H1 (cell line): ENCODE measurements around the gene RBMS1. TPM values are rescaled to one million over a fixed set of nuclear protein-coding genes. Genes with fewer than 3 reads are reported as not detected.

Experiments
- ATF2 ChIP-seq: IDR thresholded peaks from 2 replicates; pipeline ENCODE4 v1.6.1; 2012; ENCODE audit warnings: low read length, inconsistent platforms
- GABPA ChIP-seq: IDR thresholded peaks from 2 replicates; pipeline ENCODE4 v1.6.1; 2011; ENCODE audit warnings: mild to moderate bottlenecking, low read length, moderate library complexity, borderline replicate concordance; ENCODE audit not compliant: insufficient read depth
- KDM1A ChIP-seq: fragments of 200-600, 300-600 bp; sonication (generic); IDR thresholded peaks from 2 replicates; pipeline ENCODE4 v1.7.1; 2016; ENCODE audit warnings: mild to moderate bottlenecking, low read length, borderline replicate concordance
- KDM4A ChIP-seq: IDR thresholded peaks from one replicate; pipeline ENCODE4 v1.7.1; 2012; ENCODE audit warnings: low read depth, mild to moderate bottlenecking, moderate library complexity, low read length, inconsistent platforms; ENCODE audit not compliant: severe bottlenecking
- MAFK ChIP-seq: IDR thresholded peaks from 2 replicates; pipeline ENCODE4 v1.6.1; 2012; ENCODE audit warnings: low read depth, mild to moderate bottlenecking, improper control_type of control experiment, low read length
- MAX ChIP-seq: IDR thresholded peaks from 2 replicates; pipeline ENCODE4 v1.6.1; 2012; ENCODE audit warnings: inconsistent platforms
- PHF8 ChIP-seq: fragments of 200-600 bp; sonication (generic); conservative IDR thresholded peaks from 2 replicates; pipeline ENCODE4 v1.7.1; 2012; ENCODE audit warnings: low read depth, mild to moderate bottlenecking, inconsistent platforms, low read length, moderate library complexity
- POLR2AphosphoS5 ChIP-seq: IDR thresholded peaks from 2 replicates; pipeline ENCODE4 v1.6.1; 2011; ENCODE audit warnings: low read depth, low read length
- RAD21 ChIP-seq, 2 experiments: IDR thresholded peaks in 1 of 2; conservative IDR thresholded peaks in 1 of 2; 2 replicates each; pipeline ENCODE4 v1.6.1; 2011; ENCODE audit warnings: low read depth in 2 of 2, low read length in 2 of 2, improper control_type of control experiment in 1 of 2, inconsistent platforms in 1 of 2, mild to moderate bottlenecking in 1 of 2, moderate library complexity in 1 of 2
- RBBP5 ChIP-seq: IDR thresholded peaks from 2 replicates; pipeline ENCODE4 v1.7.1; 2012; ENCODE audit warnings: low read depth, mild to moderate bottlenecking, inconsistent platforms, low read length, moderate library complexity, borderline replicate concordance
- RFX5 ChIP-seq: IDR thresholded peaks from 2 replicates; pipeline ENCODE4 v1.6.1; 2011; ENCODE audit warnings: low read depth, low read length, improper control_type of control experiment, borderline replicate concordance
- SP4 ChIP-seq: IDR thresholded peaks from 2 replicates; pipeline ENCODE4 v1.6.1; 2012; ENCODE audit warnings: low read length, inconsistent platforms
- SRF ChIP-seq: IDR thresholded peaks from 2 replicates; pipeline ENCODE4 v1.6.1; 2011; ENCODE audit warnings: mild to moderate bottlenecking, low read depth, low read length, moderate library complexity
- TAF1 ChIP-seq: IDR thresholded peaks from 2 replicates; pipeline ENCODE4 v1.6.1; 2011; ENCODE audit warnings: mild to moderate bottlenecking, low read depth, low read length
- TBP ChIP-seq: IDR thresholded peaks from 2 replicates; pipeline ENCODE4 v1.6.1; 2011; ENCODE audit warnings: low read depth, low read length, improper control_type of control experiment
- polyA plus RNA-seq, 7 experiments: library from polyadenylated mRNA; depleted of rRNA in 3 of 7; stranded (reverse) in 5 of 7; unstranded in 2 of 7; fragments of >200 nt in 5 of 7; fragments of 200-250 nt in 2 of 7; gene quantifications; 1 replicate in 5 of 7; 2 replicates in 1 of 7; 4 replicates in 1 of 7; pipeline versions ENCODE4 v1.2.1 to v1.2.3, GENCODE V29; 2011 to 2013; ENCODE audit warnings: missing spikeins in 2 of 7, mixed read lengths in 2 of 7
- total RNA-seq: library from RNA; stranded (reverse); fragmentation: NEBNext Ultra II Directional; extraction: Animal tissue kit (Norgen Biotek cat#: 25700); gene quantifications from 2 replicates; pipeline ENCODE4 v1.2.1, GENCODE V29; 2021
- TF ChIP-seq, protein P1 (sequence below): IDR thresholded peaks from 2 replicates; pipeline ENCODE4 v1.6.1; 2011; ENCODE audit warnings: low read depth, mild to moderate bottlenecking, low read length; ENCODE audit not compliant: insufficient read depth

The RBMS1 gene
- total and polyA plus RNA-seq, 2 of the 8 experiments (the other 6 are each of a cell fraction or from before 2014, with no cell fraction given) = 53.7 to 60.0 TPM

DNA sequence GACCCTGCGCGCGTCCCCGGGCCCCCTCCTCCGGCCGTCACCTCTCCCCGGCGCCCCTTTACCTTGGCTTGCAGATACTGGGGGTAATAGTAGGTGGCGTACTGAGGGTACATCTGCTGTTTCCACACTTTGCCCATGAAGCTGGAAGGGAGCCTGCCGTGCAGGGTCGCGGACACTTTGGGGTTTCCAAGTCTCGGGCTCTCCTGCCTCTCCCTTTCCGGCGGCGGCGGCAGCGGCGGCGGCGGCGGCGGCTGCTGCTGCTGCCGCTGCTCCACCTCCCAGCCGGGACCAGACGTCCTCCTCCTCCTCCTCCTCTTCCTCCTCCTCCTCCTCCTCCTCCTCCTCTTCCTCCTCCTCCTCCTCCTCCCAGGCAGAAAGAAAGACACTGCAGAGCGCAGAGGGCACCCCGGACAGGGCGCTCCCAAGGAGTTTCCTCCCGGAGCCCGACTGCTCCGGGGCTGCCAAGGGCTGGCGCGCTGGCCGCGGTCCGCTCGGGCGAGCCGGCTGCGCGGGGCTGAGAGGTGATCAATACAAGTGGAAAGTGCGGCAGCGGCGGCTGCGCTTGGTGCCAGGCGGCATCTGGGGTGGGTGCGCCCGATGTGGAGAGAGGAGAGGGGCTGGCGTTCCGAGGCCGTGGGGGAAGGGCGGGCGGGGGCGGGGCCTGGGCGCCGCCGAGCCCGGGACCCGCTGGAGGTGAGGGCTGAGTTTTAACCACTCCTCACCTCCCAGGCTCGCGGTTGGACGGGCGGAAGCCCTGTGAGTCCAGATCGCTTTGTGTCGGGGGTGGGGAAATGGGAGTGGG lies at the start of gene RBMS1 (continued):
- TF ChIP-seq RFX5 (no peak), POLR2AphosphoS5 (peak; percentile 65; the same call in 1 of the 2 replicates), RBBP5 (peak; percentile 23), ATF2 (no peak), TBP (peak; percentile 39; the same call in 1 of the 2 replicates), KDM4A (peak; percentile 25), SRF (no peak), PHF8 (peak; percentile 64), SP4 (no peak), RAD21 (IDR thresholded peaks at IDR 0.05 in 1 of 2, conservative IDR thresholded peaks at IDR 0.05 in 1 of 2; ENCODE audit: low read depth in 2 of 2, low read length in 2 of 2) (peak in 1 of 2 experiments; percentile 3; a peak in 1 of 4 replicates), MAX (0 out of 2 replicates have a peak, but pooled peaks have one; percentile 16), GABPA (no peak), TAF1 (peak; percentile 72), KDM1A (no peak), MAFK (no peak)
- TF ChIP-seq, protein P1, sequence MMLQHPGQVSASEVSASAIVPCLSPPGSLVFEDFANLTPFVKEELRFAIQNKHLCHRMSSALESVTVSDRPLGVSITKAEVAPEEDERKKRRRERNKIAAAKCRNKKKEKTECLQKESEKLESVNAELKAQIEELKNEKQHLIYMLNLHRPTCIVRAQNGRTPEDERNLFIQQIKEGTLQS = no peak
